H9 (cell line): ENCODE measurements around the gene PMM2. TPM values are rescaled to one million over a fixed set of nuclear protein-coding genes. Genes with fewer than 3 reads are reported as not detected.

Experiments used
- DNase-seq: peaks from one replicate; pipeline ENCODE4 v3.0.0-alpha.2; 2017
- H2AFZ ChIP-seq: one replicate; pipeline ENCODE4 v1.6.1; 2013; ENCODE audit warnings: mild to moderate bottlenecking, low read length, control low read depth, moderate library complexity
- H2AK5ac ChIP-seq: 2 replicates; pipeline ENCODE4 v1.6.1; 2013; ENCODE audit warnings: low read length, control low read depth, mixed read lengths; ENCODE audit not compliant: insufficient read length
- H2BK120ac ChIP-seq: one replicate; pipeline ENCODE4 v1.6.1; 2013; ENCODE audit warnings: low read depth, mild to moderate bottlenecking, low read length, control low read depth, inconsistent platforms; ENCODE audit not compliant: poor library complexity, severe bottlenecking
- H2BK12ac ChIP-seq: 2 replicates; pipeline ENCODE4 v1.6.1; 2013; ENCODE audit warnings: low read length, control low read depth, mixed read lengths, low read depth; ENCODE audit not compliant: insufficient read length
- H2BK15ac ChIP-seq: 2 replicates; pipeline ENCODE4 v1.6.1; 2013; ENCODE audit warnings: low read depth, low read length, control low read depth
- H2BK20ac ChIP-seq: one replicate; pipeline ENCODE4 v1.6.1; 2013; ENCODE audit warnings: low read depth, mild to moderate bottlenecking, low read length, control low read depth, inconsistent platforms; ENCODE audit not compliant: poor library complexity, severe bottlenecking
- H2BK5ac ChIP-seq: 2 replicates; pipeline ENCODE4 v1.6.1; 2013; ENCODE audit warnings: low read length, control low read depth, mixed read lengths; ENCODE audit not compliant: insufficient read length
- H3K14ac ChIP-seq: 2 replicates; pipeline ENCODE4 v1.6.1; 2013; ENCODE audit warnings: low read length, control low read depth; ENCODE audit not compliant: insufficient read depth
- H3K18ac ChIP-seq: 2 replicates; pipeline ENCODE4 v1.6.1; 2013; ENCODE audit warnings: low read depth, mild to moderate bottlenecking, mixed read lengths, low read length, control low read depth; ENCODE audit not compliant: insufficient read length
- H3K23ac ChIP-seq: 2 replicates; pipeline ENCODE4 v1.6.1; 2013; ENCODE audit warnings: low read length, control low read depth, mixed read lengths, low read depth; ENCODE audit not compliant: insufficient read length
- H3K23me2 ChIP-seq: 2 replicates; pipeline ENCODE4 v1.6.1; 2013; ENCODE audit warnings: low read depth, mild to moderate bottlenecking, mixed read lengths, low read length, control low read depth; ENCODE audit not compliant: insufficient read length, poor library complexity, severe bottlenecking
- H3K27ac ChIP-seq: 2 replicates; pipeline ENCODE4 v1.5.1; 2013; ENCODE audit warnings: low read length, control low read depth, mixed read lengths, low read depth; ENCODE audit not compliant: insufficient read length
- H3K27me3 ChIP-seq: 2 replicates; pipeline ENCODE4 v1.6.1; 2013; ENCODE audit warnings: low read length, control low read depth, inconsistent platforms; ENCODE audit not compliant: insufficient read depth
- H3K4ac ChIP-seq: 2 replicates; pipeline ENCODE4 v1.6.1; 2013; ENCODE audit warnings: low read depth, mild to moderate bottlenecking, control low read depth, inconsistent platforms, low read length, moderate library complexity
- H3K4me1 ChIP-seq: 2 replicates; pipeline ENCODE4 v1.6.1; 2013; ENCODE audit warnings: low read length, control low read depth, inconsistent platforms; ENCODE audit not compliant: insufficient read depth
- H3K4me2 ChIP-seq: 2 replicates; pipeline ENCODE4 v1.6.1; 2013; ENCODE audit warnings: low read length, control low read depth, mixed read lengths; ENCODE audit not compliant: insufficient read length, insufficient read depth
- H3K56ac ChIP-seq: 2 replicates; pipeline ENCODE4 v1.6.1; 2013; ENCODE audit warnings: low read depth, mild to moderate bottlenecking, mixed read lengths, low read length, control low read depth; ENCODE audit not compliant: insufficient read length
- H3K79me1 ChIP-seq: 2 replicates; pipeline ENCODE4 v1.6.1; 2013; ENCODE audit warnings: low read depth, mild to moderate bottlenecking, moderate library complexity, low read length, control low read depth, inconsistent platforms; ENCODE audit not compliant: insufficient read depth, poor library complexity, severe bottlenecking
- H3K79me2 ChIP-seq: 2 replicates; pipeline ENCODE4 v1.6.1; 2013; ENCODE audit warnings: low read length, control low read depth, inconsistent platforms; ENCODE audit not compliant: insufficient read depth
- H3K9ac ChIP-seq: 2 replicates; pipeline ENCODE4 v1.6.1; 2013; ENCODE audit warnings: low read length, control low read depth, mixed read lengths; ENCODE audit not compliant: insufficient read length; ENCODE audit errors: extremely low read depth
- H3K9me3 ChIP-seq: one replicate; pipeline ENCODE4 v1.6.1; 2013; ENCODE audit warnings: low read depth, low read length, inconsistent platforms; ENCODE audit not compliant: control insufficient read depth
- H3T11ph ChIP-seq: one replicate; pipeline ENCODE4 v1.6.1; 2013; ENCODE audit warnings: mild to moderate bottlenecking, low read length, control low read depth, inconsistent platforms
- H4K20me1 ChIP-seq: one replicate; pipeline ENCODE4 v1.6.1; 2013; ENCODE audit not compliant: control insufficient read depth, insufficient read length, insufficient read depth
- H4K5ac ChIP-seq: 2 replicates; pipeline ENCODE4 v1.6.1; 2013; ENCODE audit warnings: low read depth, mild to moderate bottlenecking, mixed read lengths, low read length, control low read depth; ENCODE audit not compliant: insufficient read length
- H4K8ac ChIP-seq: replicated peaks from 2 replicates; pipeline ENCODE4 v1.6.1; 2013; ENCODE audit warnings: low read length, control low read depth, mixed read lengths, low read depth; ENCODE audit not compliant: insufficient read length
- H4K91ac ChIP-seq: 2 replicates; pipeline ENCODE4 v1.6.1; 2013; ENCODE audit warnings: low read depth, mild to moderate bottlenecking, moderate library complexity, mixed read lengths, low read length, control low read depth; ENCODE audit not compliant: insufficient read length
- H3K27ac Mint-ChIP-seq, 3 experiments: 2 replicates in 2 of 3; 3 replicates in 1 of 3; pipeline ENCODE4 v1.8.0; 2020 to 2021; ENCODE audit warnings: mixed read lengths in 3 of 3, mild to moderate bottlenecking in 1 of 3, moderate library complexity in 1 of 3
- H3K27me3 Mint-ChIP-seq: 2 replicates; pipeline ENCODE4 v1.8.0; 2021; ENCODE audit warnings: low read depth, mild to moderate bottlenecking, moderate library complexity, mixed read lengths
- H3K36me3 Mint-ChIP-seq, 3 experiments: 2 replicates in 2 of 3; 3 replicates in 1 of 3; pipeline ENCODE4 v1.8.0; 2020 to 2021; ENCODE audit warnings: low read depth in 3 of 3, mixed read lengths in 3 of 3; ENCODE audit not compliant: insufficient read depth in 1 of 3
- H3K4me1 Mint-ChIP-seq, 2 experiments: 2 replicates each; pipeline ENCODE4 v1.8.0; 2020; ENCODE audit warnings: mixed read lengths in 2 of 2
- H3K4me3 Mint-ChIP-seq, 2 experiments: 2 replicates in 1 of 2; 3 replicates in 1 of 2; pipeline ENCODE4 v1.8.0; 2020 to 2021; ENCODE audit warnings: mild to moderate bottlenecking in 2 of 2, mixed read lengths in 2 of 2, moderate library complexity in 1 of 2
- H3K9me3 Mint-ChIP-seq, 2 experiments: 2 replicates in 1 of 2; 3 replicates in 1 of 2; pipeline ENCODE4 v1.8.0; 2020; ENCODE audit warnings: mild to moderate bottlenecking in 2 of 2, mixed read lengths in 2 of 2, moderate library complexity in 1 of 2
- CTCF ChIP-seq: fragments of 200-600 bp; sonication (generic); conservative IDR thresholded peaks from 3 replicates; pipeline ENCODE4 v1.8.0; 2021; ENCODE audit warnings: antibody characterized with exemption, mild to moderate bottlenecking
- WGBS: extraction: QIAGEN DNeasy Blood & Tissue Kit; methylation state at CpG from one replicate; pipeline ENCODE4 v1.1.7; 2013; ENCODE audit warnings: missing lambda C conversion rate, low lambda C conversion rate, mixed read lengths; ENCODE audit not compliant: insufficient read length; ENCODE audit errors: extremely low coverage; 5-methylcytosine and 5-hydroxymethylcytosine counted together
- total RNA-seq: library from RNA; stranded (reverse); gene quantifications from 2 replicates; pipeline ENCODE4 v1.2.1, GENCODE V29; 2021

PMM2 gene
- total RNA-seq, 1 experiment from 2014 or later = 82.7 TPM

GRCh38 chr16:8850279-8850885, 52.7 kb downstream of the PMM2 start:
- H3K23ac ChIP-seq = no peak overlapping the region
- no peak overlapping the region for H2BK120ac ChIP-seq
- H3K4ac ChIP-seq = no peak overlapping the region
- no peak overlapping the region for H3K14ac ChIP-seq
- Mint-ChIP-seq H3K4me3 (no peak overlapping the region), H3K27ac (peak overlapping the region; percentile 19 to 92 (median 68); a peak in 4 of 7 replicates), H3K4me1 (peaks cover 27 to 33% of the 10 kb centered on the region in 2 experiments), H3K9me3 (no peaks in the 10 kb centered on the region; a peak in 1 of 5 replicates), H3K36me3 (peaks cover 28 to 92% (median 60%) of the 10 kb centered on the region in 3 experiments), H3K27me3 (no peaks in the 10 kb centered on the region; the same call in 1 of the 2 replicates)
- H4K91ac ChIP-seq = no peak overlapping the region
- no peak overlapping the region for H3K56ac ChIP-seq
- TF ChIP-seq CTCF = no peak
- no peak overlapping the region for H3T11ph ChIP-seq
- H2BK20ac ChIP-seq = no peak overlapping the region
- H2BK5ac ChIP-seq = no peak overlapping the region
- no peak overlapping the region for H4K5ac ChIP-seq
- H3K27ac ChIP-seq = no peak overlapping the region
- H2AK5ac ChIP-seq = no peak overlapping the region
- H3K9me3 ChIP-seq = no peaks in the 10 kb centered on the region
- H3K4me1 ChIP-seq = no peaks in the 10 kb centered on the region
- no peak overlapping the region for H3K4me2 ChIP-seq
- no peak overlapping the region for H2BK12ac ChIP-seq
- no peaks in the 10 kb centered on the region for H3K23me2 ChIP-seq
- H4K20me1 ChIP-seq = peaks cover 6% of the 10 kb centered on the region
- no peaks in the 10 kb centered on the region for H3K79me1 ChIP-seq
- no peak overlapping the region for H3K18ac ChIP-seq
- no peaks in the 10 kb centered on the region for H3K79me2 ChIP-seq
- H2AFZ ChIP-seq = no peak overlapping the region
- H2BK15ac ChIP-seq = no peak overlapping the region
- peak; percentile 30 for DNase-seq
- WGBS = no CpG with 5 or more reads among the region's 11 CpGs
- no peak overlapping the region for H4K8ac ChIP-seq
- no peaks in the 10 kb centered on the region for H3K27me3 ChIP-seq
- no peak overlapping the region for H3K9ac ChIP-seq
